ENCODE data around the gene SLC39A10. TPM values are rescaled to one million over a fixed set of nuclear protein-coding genes. Genes with fewer than 3 reads are reported as not detected.
"Not testable (repeated sequence)": the region's sequence is repeated elsewhere in the genome, so short reads cannot be mapped to it uniquely, and the experiment has no call there.

Gene SLC39A10
- total and polyA plus RNA-seq, 10 of the 15 experiments (the other 5 are each of a cell fraction or from before 2014, with no cell fraction given), result 2.0 to 23.6 (median 7.9) TPM

GRCh38 chr2:195648370-195648769 lies 8.7 kb upstream of the SLC39A10 start:
- DNase-seq (ENCODE audit: low read depth, low spot score); FAIRE-seq; H3K79me2 ChIP-seq (ENCODE audit: control insufficient read depth, insufficient read depth, low read length); H3K9ac ChIP-seq (ENCODE audit: control insufficient read depth, insufficient read depth, low read length); H3K27me3 ChIP-seq (replicated peaks in 1 of 2; ENCODE audit: control insufficient read depth in 2 of 2, insufficient read depth in 2 of 2, low read length in 1 of 2); H3K9me3 ChIP-seq (replicated peaks; ENCODE audit: control insufficient read depth, insufficient read depth, low read length); BruUV-seq (replicated peaks); H3K4me3 ChIP-seq; ATAC-seq; H3K36me3 ChIP-seq (ENCODE audit: control insufficient read depth in 2 of 2, insufficient read depth in 2 of 2, low read length in 1 of 2); in situ Hi-C loops (cut with MboI); intact Hi-C loops (cut with micrococcal nuclease; ENCODE audit: unreplicated experiment); H4K20me1 ChIP-seq (ENCODE audit: control insufficient read depth, insufficient read depth); POLR2A ChIA-PET: not testable (repeated sequence)
- Histone ChIP-seq H3K27ac (ENCODE audit: control insufficient read depth, insufficient read depth) (peak overlapping the region; percentile 27), H3K4me1 (ENCODE audit: control insufficient read depth, insufficient read depth, low read length) (peaks cover 20% of the 10 kb centered on the region), H2AFZ (ENCODE audit: control insufficient read depth, low read depth, low read length) (peak overlapping the region; percentile 31), H3K4me2 (ENCODE audit: control insufficient read depth, insufficient read depth) (peak overlapping the region; percentile 78; the same call in 1 of the 2 replicates)
- RAD21 ChIA-PET (ENCODE audit: unreplicated experiment), result interaction anchor here (1.2 to 5.3 kb wide), 4 partner anchors 9 to 114 kb away, joined by 7 to 49 read pairs (median 40); partner anchors contain the start of gene SLC39A10
- SMC1A ChIA-PET (ENCODE audit: uncharacterized antibody, unreplicated experiment), result interaction anchor here (0.8 to 6.9 kb wide), 8 partner anchors 8 to 453 kb away, joined by 3 to 61 read pairs (median 13); partner anchors contain the start of gene SLC39A10
- 95% methylated on average over 2 of the region's 2 CpGs for WGBS (ENCODE audit: insufficient coverage, insufficient replicate concordance, low lambda C conversion rate, missing lambda C conversion rate)
- TF ChIP-seq SMARCA5 (IDR thresholded peaks at IDR 0.05), result 0 out of 2 replicates have a peak, but pooled peaks have one; percentile 35
- CTCF ChIA-PET, result interaction anchor here (0.7 to 1.2 kb wide), 2 partner anchors 9 to 12 kb away, joined by 3 to 5 read pairs; partner anchors contain the start of gene SLC39A10

- ChIA-PET POLR2A (interaction anchor here (2.9 kb wide), 1 partner anchor 114 kb away, joined by 18 read pairs; no protein-coding TSS in a partner anchor), SMC1A (ENCODE audit: uncharacterized antibody, unreplicated experiment) (interaction anchor here (0.9 to 6.9 kb wide), 8 partner anchors 8 to 114 kb away, joined by 4 to 61 read pairs (median 13); partner anchors contain the start of gene SLC39A10), RAD21 (ENCODE audit: unreplicated experiment) (interaction anchor here (0.7 to 5.3 kb wide), 6 partner anchors 9 to 562 kb away, joined by 3 to 49 read pairs (median 22); partner anchors contain the start of gene SLC39A10), CTCF (interaction anchor here (0.7 to 4.1 kb wide), 5 partner anchors 11 to 115 kb away, joined by 3 to 18 read pairs (median 3); no protein-coding TSS in a partner anchor)
- Histone ChIP-seq H4K20me1 (ENCODE audit: control insufficient read depth, insufficient read depth) (no peaks in the 10 kb centered on the region), H3K27ac (ENCODE audit: control insufficient read depth, insufficient read depth) (peak overlapping the region; percentile 27), H3K27me3 (replicated peaks in 1 of 2; ENCODE audit: control insufficient read depth in 2 of 2, insufficient read depth in 2 of 2, low read length in 1 of 2) (no peaks in the 10 kb centered on the region), H3K9me3 (replicated peaks; ENCODE audit: control insufficient read depth, insufficient read depth, low read length) (no peaks in the 10 kb centered on the region), H3K4me1 (ENCODE audit: control insufficient read depth, insufficient read depth, low read length) (peaks cover 20% of the 10 kb centered on the region), H3K79me2 (ENCODE audit: control insufficient read depth, insufficient read depth, low read length) (no peaks in the 10 kb centered on the region), H3K9ac (ENCODE audit: control insufficient read depth, insufficient read depth, low read length) (no peak overlapping the region), H2AFZ (ENCODE audit: control insufficient read depth, low read depth, low read length) (peak overlapping the region; percentile 31), H3K4me3 (no peak overlapping the region), H3K4me2 (ENCODE audit: control insufficient read depth, insufficient read depth) (peak overlapping the region; percentile 78), H3K36me3 (ENCODE audit: control insufficient read depth in 2 of 2, insufficient read depth in 2 of 2, low read length in 1 of 2) (no peaks in the 10 kb centered on the region)
- FAIRE-seq, result no peak
- in situ Hi-C loops (cut with MboI), result no loop called here
- BruUV-seq (replicated peaks), result no TSS peak
- intact Hi-C loops (cut with micrococcal nuclease; ENCODE audit: unreplicated experiment), result no loop called here
- DNase-seq (ENCODE audit: low read depth, low spot score), result no peak
- peak; percentile 54 for ATAC-seq
- 78% methylated on average over 5 of the region's 5 CpGs for WGBS (ENCODE audit: insufficient coverage, insufficient replicate concordance, low lambda C conversion rate, missing lambda C conversion rate)
- TF ChIP-seq TCF3 (IDR thresholded peaks at IDR 0.05; ENCODE audit: borderline replicate concordance, insufficient read depth, low read depth, low read length), result no peak
- TF ChIP-seq ATF7 (IDR thresholded peaks at IDR 0.05; ENCODE audit: low read depth), result peak; percentile 93
- TF ChIP-seq USF1 (IDR thresholded peaks at IDR 0.05; ENCODE audit: borderline replicate concordance, extremely low read length, insufficient read depth, low read depth, low read length), result no peak
- TF ChIP-seq, protein P1, sequence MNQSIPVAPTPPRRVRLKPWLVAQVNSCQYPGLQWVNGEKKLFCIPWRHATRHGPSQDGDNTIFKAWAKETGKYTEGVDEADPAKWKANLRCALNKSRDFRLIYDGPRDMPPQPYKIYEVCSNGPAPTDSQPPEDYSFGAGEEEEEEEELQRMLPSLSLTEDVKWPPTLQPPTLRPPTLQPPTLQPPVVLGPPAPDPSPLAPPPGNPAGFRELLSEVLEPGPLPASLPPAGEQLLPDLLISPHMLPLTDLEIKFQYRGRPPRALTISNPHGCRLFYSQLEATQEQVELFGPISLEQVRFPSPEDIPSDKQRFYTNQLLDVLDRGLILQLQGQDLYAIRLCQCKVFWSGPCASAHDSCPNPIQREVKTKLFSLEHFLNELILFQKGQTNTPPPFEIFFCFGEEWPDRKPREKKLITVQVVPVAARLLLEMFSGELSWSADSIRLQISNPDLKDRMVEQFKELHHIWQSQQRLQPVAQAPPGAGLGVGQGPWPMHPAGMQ (IDR thresholded peaks at IDR 0.05; ENCODE audit: borderline replicate concordance), result no peak
- TF ChIP-seq ZNF592 (IDR thresholded peaks at IDR 0.05), result no peak
- no peak for TF ChIP-seq USF2 (IDR thresholded peaks at IDR 0.05; ENCODE audit: borderline replicate concordance, low read depth, low read length)
- peak; percentile 32; the same call in 1 of the 2 replicates for TF ChIP-seq RUNX3 (IDR thresholded peaks at IDR 0.05; ENCODE audit: low read length)
Observed at GRCh38 chr2:195648787-195649186, 8.2 kb upstream of the SLC39A10 start.

Measured in GM12878 (cell line).